WTC11 (cell line): ENCODE data around the gene ATP11A. TPM values are rescaled to one million over a fixed set of nuclear protein-coding genes. Genes with fewer than 3 reads are reported as not detected.

Experiments used
- ATAC-seq: fragments of 200-7000 bp; cut with Tn5 transposase; 2 replicates; pipeline ENCODE4 v1.10.0; 2021; ENCODE audit warnings: mild to moderate bottlenecking, moderate library complexity
- CTCF ChIA-PET: fragments of 300-600 bp; sonication (Branson Sonifier 250); formaldehyde crosslinking; loops from one replicate; lab custom pipeline; 2021; ENCODE audit warnings: antibody characterized with exemption; lab: Charles Lee
- POLR2A ChIA-PET: fragments of 350-600 bp; sonication (Branson Sonifier 250); formaldehyde crosslinking; loops from one replicate; lab custom pipeline; 2021; ENCODE audit warnings: antibody characterized with exemption; lab: Charles Lee
- DNase-seq: peaks from one replicate; pipeline ENCODE4 v3.0.0; 2021; ENCODE audit warnings: low spot score
- H3K27ac Mint-ChIP-seq: 2 replicates; pipeline ENCODE4 v1.8.0; 2021; ENCODE audit warnings: mixed read lengths
- H3K27me3 Mint-ChIP-seq: 2 replicates; pipeline ENCODE4 v1.8.0; 2021; ENCODE audit warnings: low read depth, mild to moderate bottlenecking, moderate library complexity, mixed read lengths
- H3K36me3 Mint-ChIP-seq: 2 replicates; pipeline ENCODE4 v1.8.0; 2021; ENCODE audit warnings: mixed read lengths
- H3K4me1 Mint-ChIP-seq: 2 replicates; pipeline ENCODE4 v1.8.0; 2022; ENCODE audit warnings: mixed read lengths
- H3K4me3 Mint-ChIP-seq: 2 replicates; pipeline ENCODE4 v1.8.0; 2021; ENCODE audit warnings: mild to moderate bottlenecking, moderate library complexity, mixed read lengths
- H3K9me3 Mint-ChIP-seq: 2 replicates; pipeline ENCODE4 v1.8.0; 2021; ENCODE audit warnings: mixed read lengths
- ATF3 ChIP-seq: sonication (generic); formaldehyde crosslinking; conservative IDR thresholded peaks from 2 replicates; pipeline ENCODE4 v1.8.1; 2022; ENCODE audit warnings: mild to moderate bottlenecking, missing genetic modification reagents
- ATF6 ChIP-seq: sonication (generic); formaldehyde crosslinking; IDR thresholded peaks from 2 replicates; pipeline ENCODE4 v1.8.1; 2023; ENCODE audit warnings: mild to moderate bottlenecking, missing genetic modification reagents
- MXD4 ChIP-seq: fragments of 250-450 bp; sonication (Bioruptor Pico); IDR thresholded peaks from 2 replicates; pipeline ENCODE4 v1.8.0; 2021; ENCODE audit warnings: mild to moderate bottlenecking, moderate library complexity, borderline replicate concordance
- NFYB ChIP-seq: sonication (generic); formaldehyde crosslinking; conservative IDR thresholded peaks from 2 replicates; pipeline ENCODE4 v1.8.0; 2022; ENCODE audit warnings: low read depth, missing genetic modification reagents
- SMAD3 ChIP-seq: sonication (generic); formaldehyde crosslinking; IDR thresholded peaks from 2 replicates; pipeline ENCODE4 v1.8.0; 2022; ENCODE audit warnings: missing genetic modification reagents, mild to moderate bottlenecking, borderline replicate concordance
- TCF7 ChIP-seq: sonication (generic); formaldehyde crosslinking; IDR thresholded peaks from 2 replicates; pipeline ENCODE4 v1.8.0; 2022; ENCODE audit warnings: mild to moderate bottlenecking, low read depth, missing genetic modification reagents, moderate library complexity
- ZNF232 ChIP-seq: sonication (generic); formaldehyde crosslinking; IDR thresholded peaks from 2 replicates; pipeline ENCODE4 v1.8.0; 2022; ENCODE audit warnings: mild to moderate bottlenecking, missing genetic modification reagents
- ZNF425 ChIP-seq: fragments of 250-450 bp; sonication (Bioruptor Pico); conservative IDR thresholded peaks from 2 replicates; pipeline ENCODE4 v1.9.0; 2021; ENCODE audit warnings: mild to moderate bottlenecking
- total RNA-seq: library from RNA; stranded (reverse); gene quantifications from 3 replicates; pipeline ENCODE4 v1.2.3, GENCODE V29; 2021
- TF ChIP-seq, protein P1 (sequence below): fragments of 250-450 bp; sonication (Bioruptor Pico); IDR thresholded peaks from 2 replicates; pipeline ENCODE4 v1.9.0; 2021; ENCODE audit warnings: mild to moderate bottlenecking, borderline replicate concordance
- TF ChIP-seq, protein P2 (sequence below): sonication (generic); formaldehyde crosslinking; IDR thresholded peaks from 2 replicates; pipeline ENCODE4 v1.8.1; 2022; ENCODE audit warnings: low read depth, mild to moderate bottlenecking, moderate library complexity, missing genetic modification reagents, borderline replicate concordance

The ATP11A gene
- total RNA-seq, 1 experiment from 2014 or later: 100 TPM

- TF ChIP-seq, protein P1, sequence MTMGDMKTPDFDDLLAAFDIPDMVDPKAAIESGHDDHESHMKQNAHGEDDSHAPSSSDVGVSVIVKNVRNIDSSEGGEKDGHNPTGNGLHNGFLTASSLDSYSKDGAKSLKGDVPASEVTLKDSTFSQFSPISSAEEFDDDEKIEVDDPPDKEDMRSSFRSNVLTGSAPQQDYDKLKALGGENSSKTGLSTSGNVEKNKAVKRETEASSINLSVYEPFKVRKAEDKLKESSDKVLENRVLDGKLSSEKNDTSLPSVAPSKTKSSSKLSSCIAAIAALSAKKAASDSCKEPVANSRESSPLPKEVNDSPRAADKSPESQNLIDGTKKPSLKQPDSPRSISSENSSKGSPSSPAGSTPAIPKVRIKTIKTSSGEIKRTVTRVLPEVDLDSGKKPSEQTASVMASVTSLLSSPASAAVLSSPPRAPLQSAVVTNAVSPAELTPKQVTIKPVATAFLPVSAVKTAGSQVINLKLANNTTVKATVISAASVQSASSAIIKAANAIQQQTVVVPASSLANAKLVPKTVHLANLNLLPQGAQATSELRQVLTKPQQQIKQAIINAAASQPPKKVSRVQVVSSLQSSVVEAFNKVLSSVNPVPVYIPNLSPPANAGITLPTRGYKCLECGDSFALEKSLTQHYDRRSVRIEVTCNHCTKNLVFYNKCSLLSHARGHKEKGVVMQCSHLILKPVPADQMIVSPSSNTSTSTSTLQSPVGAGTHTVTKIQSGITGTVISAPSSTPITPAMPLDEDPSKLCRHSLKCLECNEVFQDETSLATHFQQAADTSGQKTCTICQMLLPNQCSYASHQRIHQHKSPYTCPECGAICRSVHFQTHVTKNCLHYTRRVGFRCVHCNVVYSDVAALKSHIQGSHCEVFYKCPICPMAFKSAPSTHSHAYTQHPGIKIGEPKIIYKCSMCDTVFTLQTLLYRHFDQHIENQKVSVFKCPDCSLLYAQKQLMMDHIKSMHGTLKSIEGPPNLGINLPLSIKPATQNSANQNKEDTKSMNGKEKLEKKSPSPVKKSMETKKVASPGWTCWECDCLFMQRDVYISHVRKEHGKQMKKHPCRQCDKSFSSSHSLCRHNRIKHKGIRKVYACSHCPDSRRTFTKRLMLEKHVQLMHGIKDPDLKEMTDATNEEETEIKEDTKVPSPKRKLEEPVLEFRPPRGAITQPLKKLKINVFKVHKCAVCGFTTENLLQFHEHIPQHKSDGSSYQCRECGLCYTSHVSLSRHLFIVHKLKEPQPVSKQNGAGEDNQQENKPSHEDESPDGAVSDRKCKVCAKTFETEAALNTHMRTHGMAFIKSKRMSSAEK (CRISPR knock-in tag): no peak
- TF ChIP-seq MXD4 (CRISPR knock-in tag) (no peak), ATF6 (CRISPR knock-in tag) (no peak), NFYB (no peak), SMAD3 (CRISPR knock-in tag) (no peak), TCF7 (CRISPR knock-in tag) (no peak)
- TF ChIP-seq, protein P2, sequence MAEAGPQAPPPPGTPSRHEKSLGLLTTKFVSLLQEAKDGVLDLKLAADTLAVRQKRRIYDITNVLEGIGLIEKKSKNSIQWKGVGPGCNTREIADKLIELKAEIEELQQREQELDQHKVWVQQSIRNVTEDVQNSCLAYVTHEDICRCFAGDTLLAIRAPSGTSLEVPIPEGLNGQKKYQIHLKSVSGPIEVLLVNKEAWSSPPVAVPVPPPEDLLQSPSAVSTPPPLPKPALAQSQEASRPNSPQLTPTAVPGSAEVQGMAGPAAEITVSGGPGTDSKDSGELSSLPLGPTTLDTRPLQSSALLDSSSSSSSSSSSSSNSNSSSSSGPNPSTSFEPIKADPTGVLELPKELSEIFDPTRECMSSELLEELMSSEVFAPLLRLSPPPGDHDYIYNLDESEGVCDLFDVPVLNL (CRISPR knock-in tag): no peak
- TF ChIP-seq, all 79 proteins: peak for 0
Observed at GRCh38 chr13:112842343-112842856, 152.6 kb downstream of the ATP11A start (continued).

- ATAC-seq (no peak), DNase-seq (no peak)
- ChIA-PET CTCF (interaction anchor here (1.0 kb wide), 1 partner anchor 399 kb away, joined by 3 read pairs; no protein-coding TSS in a partner anchor), POLR2A (no interaction called here)
- Mint-ChIP-seq H3K4me1 (peaks cover 2% of the 10 kb centered on the region; the same call in 1 of the 2 replicates), H3K27ac (no peak overlapping the region), H3K4me3 (no peak overlapping the region), H3K27me3 (no peaks in the 10 kb centered on the region), H3K36me3 (peaks cover 39% of the 10 kb centered on the region), H3K9me3 (no peaks in the 10 kb centered on the region)
- TF ChIP-seq, protein P1 (CRISPR knock-in tag): no peak
- no peak for TF ChIP-seq ZNF232 (CRISPR knock-in tag)
- no peak for TF ChIP-seq ATF3
- no peak for TF ChIP-seq ZNF425 (CRISPR knock-in tag)
Observed at GRCh38 chr13:112842931-112843391, 153.1 kb downstream of the ATP11A start.
